Measurements from ENCODE around the gene ADAM12. TPM values are rescaled to one million over a fixed set of nuclear protein-coding genes. Genes with fewer than 3 reads are reported as not detected.

Gene ADAM12
- total RNA-seq, 1 experiment from 2014 or later: 0.24 TPM

DNA sequence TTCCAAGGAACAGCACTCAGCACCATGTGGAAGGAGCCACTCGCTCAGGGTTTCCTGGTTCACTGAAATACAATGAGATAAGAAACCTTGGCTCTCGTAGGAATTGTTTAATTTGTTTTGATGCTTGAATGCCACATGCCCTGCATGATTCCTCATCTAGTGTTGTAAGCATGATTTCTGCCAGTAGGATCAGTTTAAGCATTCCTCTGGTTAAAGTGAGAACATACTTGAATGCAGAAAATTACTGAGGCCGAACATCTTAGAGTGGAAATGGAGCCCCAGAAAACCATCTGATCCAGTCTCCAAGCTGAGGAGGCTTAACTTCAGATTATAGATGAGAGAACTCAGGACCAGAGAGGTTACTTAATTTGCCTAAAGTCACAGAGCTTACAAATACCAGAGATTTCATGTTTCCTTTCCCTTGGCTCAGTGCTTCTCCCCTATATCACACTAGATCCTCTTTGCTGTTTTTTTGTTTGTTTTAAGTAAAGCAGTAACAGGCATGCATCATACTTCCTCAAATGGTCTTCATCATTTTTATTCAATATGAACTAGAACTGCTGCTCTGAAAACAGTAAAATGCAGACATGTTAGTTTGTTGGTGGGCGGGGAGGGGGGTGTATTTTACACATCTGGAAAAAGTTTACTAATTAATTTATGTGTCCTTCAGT, 125.1 kb downstream of the ADAM12 start:
- H3K79me1 ChIP-seq (ENCODE audit: insufficient read depth, low read depth, low read length, poor library complexity, severe bottlenecking): no peaks in the 10 kb centered on the region
- H2BK15ac ChIP-seq (ENCODE audit: low read depth, low read length): no peak overlapping the region
- no peak overlapping the region for H3K14ac ChIP-seq (ENCODE audit: insufficient read depth, low read length)
- H3K4me1 ChIP-seq (ENCODE audit: insufficient read depth, low read length): peaks cover 5% of the 10 kb centered on the region
- peaks cover 12% of the 10 kb centered on the region for H3K9me3 ChIP-seq (ENCODE audit: control insufficient read depth, low read depth, low read length)
- peaks cover 18 to 26% of the 10 kb centered on the region in 2 experiments for H3K4me1 Mint-ChIP-seq
- no peak overlapping the region for H3T11ph ChIP-seq (ENCODE audit: low read length)
- H4K91ac ChIP-seq (ENCODE audit: insufficient read length, low read depth, low read length): no peak overlapping the region
- H4K5ac ChIP-seq (ENCODE audit: insufficient read length, low read depth, low read length): no peak overlapping the region
- no peaks in the 10 kb centered on the region for H3K27me3 ChIP-seq (ENCODE audit: insufficient read depth, low read length)
- H3K18ac ChIP-seq (ENCODE audit: insufficient read length, low read depth, low read length): no peak overlapping the region
- H3K36me3 Mint-ChIP-seq (ENCODE audit: insufficient read depth in 1 of 3, low read depth in 3 of 3): peaks cover 13 to 29% (median 16%) of the 10 kb centered on the region in 3 experiments
- H3K4me2 ChIP-seq (ENCODE audit: insufficient read depth, insufficient read length, low read length): no peak overlapping the region
- H3K23me2 ChIP-seq (ENCODE audit: insufficient read length, low read depth, low read length, poor library complexity, severe bottlenecking): no peaks in the 10 kb centered on the region
- H3K27me3 Mint-ChIP-seq (ENCODE audit: low read depth): no peaks in the 10 kb centered on the region; the same call in 1 of the 2 replicates
- no peak overlapping the region for H3K9ac ChIP-seq (ENCODE audit: extremely low read depth, insufficient read length, low read length)
- no peak overlapping the region for H3K4ac ChIP-seq (ENCODE audit: low read depth, low read length)
- H3K27ac ChIP-seq (ENCODE audit: insufficient read length, low read depth, low read length): no peak overlapping the region
- H3K9me3 Mint-ChIP-seq: peaks cover 22 to 25% of the 10 kb centered on the region in 2 experiments
- H3K4me3 Mint-ChIP-seq: no peak overlapping the region
- H2BK12ac ChIP-seq (ENCODE audit: insufficient read length, low read depth, low read length): no peak overlapping the region
- H4K20me1 ChIP-seq (ENCODE audit: control insufficient read depth, insufficient read depth, insufficient read length): no peaks in the 10 kb centered on the region
- TF ChIP-seq, protein P1, sequence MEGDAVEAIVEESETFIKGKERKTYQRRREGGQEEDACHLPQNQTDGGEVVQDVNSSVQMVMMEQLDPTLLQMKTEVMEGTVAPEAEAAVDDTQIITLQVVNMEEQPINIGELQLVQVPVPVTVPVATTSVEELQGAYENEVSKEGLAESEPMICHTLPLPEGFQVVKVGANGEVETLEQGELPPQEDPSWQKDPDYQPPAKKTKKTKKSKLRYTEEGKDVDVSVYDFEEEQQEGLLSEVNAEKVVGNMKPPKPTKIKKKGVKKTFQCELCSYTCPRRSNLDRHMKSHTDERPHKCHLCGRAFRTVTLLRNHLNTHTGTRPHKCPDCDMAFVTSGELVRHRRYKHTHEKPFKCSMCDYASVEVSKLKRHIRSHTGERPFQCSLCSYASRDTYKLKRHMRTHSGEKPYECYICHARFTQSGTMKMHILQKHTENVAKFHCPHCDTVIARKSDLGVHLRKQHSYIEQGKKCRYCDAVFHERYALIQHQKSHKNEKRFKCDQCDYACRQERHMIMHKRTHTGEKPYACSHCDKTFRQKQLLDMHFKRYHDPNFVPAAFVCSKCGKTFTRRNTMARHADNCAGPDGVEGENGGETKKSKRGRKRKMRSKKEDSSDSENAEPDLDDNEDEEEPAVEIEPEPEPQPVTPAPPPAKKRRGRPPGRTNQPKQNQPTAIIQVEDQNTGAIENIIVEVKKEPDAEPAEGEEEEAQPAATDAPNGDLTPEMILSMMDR (conservative IDR thresholded peaks at IDR 0.05): no peak
- WGBS (ENCODE audit: extremely low coverage, insufficient read length, low lambda C conversion rate): no CpG with 5 or more reads among the region's 4 CpGs
- no peak overlapping the region for H2AFZ ChIP-seq (ENCODE audit: low read length)
- no peak overlapping the region for H3K23ac ChIP-seq (ENCODE audit: insufficient read length, low read depth, low read length)
- H2AK5ac ChIP-seq (ENCODE audit: insufficient read length, low read length): no peak overlapping the region
- peak overlapping the region; percentile 35 to 90 (median 64); a peak in 3 of 7 replicates for H3K27ac Mint-ChIP-seq
- DNase-seq: no peak
- H3K79me2 ChIP-seq (ENCODE audit: insufficient read depth, low read length): no peaks in the 10 kb centered on the region
- no peak overlapping the region for H2BK20ac ChIP-seq (ENCODE audit: low read depth, low read length, poor library complexity, severe bottlenecking)
- H2BK5ac ChIP-seq (ENCODE audit: insufficient read length, low read length): no peak overlapping the region
- no peak overlapping the region for H4K8ac ChIP-seq (replicated peaks; ENCODE audit: insufficient read length, low read depth, low read length)
- no peak overlapping the region for H2BK120ac ChIP-seq (ENCODE audit: low read depth, low read length, poor library complexity, severe bottlenecking)
- H3K56ac ChIP-seq (ENCODE audit: insufficient read length, low read depth, low read length): no peak overlapping the region

Data from H9 (cell line).